NOMO-1 treated with dmso at 0.1 percent for 144 hours (cell line): ENCODE data around the gene SYT13.

Source experiments
- DNase-seq: peaks from one replicate; lab custom pipeline; 2025; ENCODE audit not compliant: unreplicated experiment; lab: John Stamatoyannopoulos, UW

SYT13 gene

DNA sequence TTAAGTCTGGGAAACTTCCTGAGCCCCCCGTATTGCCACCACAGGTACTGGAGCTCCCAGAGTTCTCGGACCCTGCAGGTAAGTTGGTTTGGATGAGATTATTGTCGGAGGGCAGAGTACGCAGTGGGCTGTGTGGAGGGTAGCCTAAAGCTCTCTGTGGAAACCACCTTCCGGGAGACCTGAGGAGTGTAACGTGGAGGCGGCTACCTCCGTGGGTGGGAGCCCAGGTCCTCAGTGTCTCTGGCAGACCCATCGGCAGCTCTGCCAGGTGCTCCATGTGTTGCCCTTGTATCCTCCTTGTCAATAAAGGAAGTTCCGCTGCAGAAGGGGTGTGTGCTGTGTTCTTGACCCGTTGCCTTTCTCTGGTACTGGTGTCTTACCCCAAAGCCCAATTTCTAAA is 61.4 kb downstream of the SYT13 start:
- no peak for DNase-seq

DNA sequence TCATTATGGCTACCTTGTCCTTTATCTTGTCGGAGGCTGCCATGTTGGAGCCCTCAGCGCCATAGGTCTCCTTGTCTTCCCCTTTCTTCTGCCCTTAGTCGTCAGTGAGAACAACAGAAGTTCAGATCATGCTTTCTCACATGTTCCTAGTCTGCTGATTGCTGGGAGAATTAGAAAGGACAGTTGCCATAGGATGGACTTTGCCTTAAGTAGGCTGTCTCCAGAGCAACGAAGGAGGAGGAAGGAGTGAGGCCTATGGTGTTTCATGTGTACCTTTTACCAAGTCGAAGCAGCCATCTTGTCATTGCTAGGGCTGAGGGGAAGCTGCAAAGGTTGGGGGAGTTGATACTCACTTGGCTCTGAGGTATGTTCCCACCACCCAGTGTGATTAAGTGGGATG is 62.6 kb downstream of the SYT13 start:
- DNase-seq, result no peak

DNA sequence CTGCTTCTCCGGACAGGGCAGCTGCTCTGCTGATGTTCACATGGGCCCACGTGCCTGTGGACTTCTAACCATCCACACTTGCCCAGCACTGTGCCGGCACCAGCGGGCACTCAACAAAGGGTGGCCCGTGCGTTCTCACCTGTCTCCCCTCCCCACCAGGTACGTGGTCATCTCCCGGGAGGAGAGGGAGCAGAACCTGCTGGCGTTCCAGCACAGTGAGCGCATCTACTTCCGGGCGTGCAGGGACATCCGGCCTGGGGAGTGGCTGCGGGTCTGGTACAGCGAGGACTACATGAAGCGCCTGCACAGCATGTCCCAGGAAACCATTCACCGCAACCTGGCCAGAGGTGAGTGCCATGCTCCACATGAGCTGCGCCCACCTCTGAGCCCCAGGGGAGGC is 66.7 kb downstream of the SYT13 start:
- no peak for DNase-seq

DNA sequence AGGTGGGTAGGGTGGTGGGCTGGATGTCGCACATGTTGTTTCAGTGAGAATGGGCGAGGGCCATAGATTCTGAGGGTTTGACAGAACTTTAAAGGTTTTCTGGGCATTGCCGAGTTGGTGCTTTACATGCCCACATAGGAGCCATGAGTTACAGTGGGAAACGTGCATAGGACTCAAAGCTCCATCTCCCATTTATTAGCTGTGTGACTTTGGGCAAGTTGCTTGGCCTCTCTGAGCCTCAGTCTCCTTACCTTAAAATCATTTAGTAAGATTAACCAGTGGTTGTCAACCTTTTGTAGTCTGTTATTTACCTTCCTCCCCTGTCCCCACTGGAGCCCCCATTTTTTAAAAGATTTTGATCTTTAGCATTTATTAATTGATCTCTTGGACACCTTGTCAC is 67.4 kb downstream of the SYT13 start:
- no peak for DNase-seq

DNA sequence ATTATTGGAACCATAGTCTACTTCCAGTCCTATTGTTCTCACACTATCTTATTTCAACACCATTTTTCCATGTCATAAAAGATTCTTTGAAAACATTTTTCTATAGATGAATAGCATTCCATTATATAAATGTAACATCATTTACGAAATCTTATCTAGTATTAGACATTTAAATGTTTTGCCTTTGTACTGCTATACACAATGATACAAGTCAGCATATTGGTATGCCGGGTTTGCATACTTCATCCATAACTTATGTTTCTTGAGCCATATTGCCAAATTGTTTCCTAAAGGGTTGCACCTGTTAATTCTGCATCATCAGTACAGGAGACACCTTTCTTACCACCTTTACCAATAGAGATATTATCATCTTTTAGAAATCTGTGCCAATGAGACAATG is 68.2 kb downstream of the SYT13 start:
- DNase-seq, result no peak

DNA sequence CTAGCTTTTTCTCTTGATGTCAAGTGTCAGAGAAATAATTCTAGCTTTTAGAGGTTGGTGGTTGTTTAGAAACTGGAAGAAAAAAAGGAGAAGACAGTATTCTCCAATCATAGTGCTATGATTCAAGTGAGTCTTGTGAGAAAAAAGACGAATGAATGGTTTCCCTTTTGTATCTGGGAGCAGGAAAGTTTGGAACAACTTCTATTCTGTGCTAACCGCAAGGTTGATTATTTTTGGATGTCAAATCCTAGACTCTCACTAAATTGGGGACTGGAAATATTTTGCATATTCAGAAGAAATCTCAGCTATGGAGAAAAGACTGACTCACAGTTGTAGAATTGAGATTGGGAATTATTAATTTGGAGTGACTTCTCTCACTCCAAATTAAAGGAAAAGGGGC is 69.2 kb downstream of the SYT13 start:
- no peak for DNase-seq

DNA sequence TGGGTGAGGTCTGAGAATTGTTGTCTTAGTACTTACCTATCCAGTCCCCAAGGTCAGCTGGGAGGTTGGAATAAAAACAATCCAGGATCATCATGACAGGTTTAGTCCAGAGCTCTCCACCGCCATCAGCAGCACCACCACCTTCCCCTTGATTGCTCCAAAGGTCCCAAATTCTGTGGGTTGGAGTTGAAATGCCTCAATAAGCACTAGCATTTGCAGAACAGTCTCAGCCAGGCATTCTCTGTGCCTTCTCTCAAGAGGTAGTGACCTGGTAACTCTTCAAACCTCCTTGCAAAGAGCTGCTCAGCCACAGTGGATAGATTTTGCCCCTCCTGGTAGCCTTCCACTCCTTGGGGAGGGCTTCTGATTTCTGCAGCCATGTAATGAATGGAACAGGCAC is 70.1 kb downstream of the SYT13 start:
- DNase-seq, result no peak

DNA sequence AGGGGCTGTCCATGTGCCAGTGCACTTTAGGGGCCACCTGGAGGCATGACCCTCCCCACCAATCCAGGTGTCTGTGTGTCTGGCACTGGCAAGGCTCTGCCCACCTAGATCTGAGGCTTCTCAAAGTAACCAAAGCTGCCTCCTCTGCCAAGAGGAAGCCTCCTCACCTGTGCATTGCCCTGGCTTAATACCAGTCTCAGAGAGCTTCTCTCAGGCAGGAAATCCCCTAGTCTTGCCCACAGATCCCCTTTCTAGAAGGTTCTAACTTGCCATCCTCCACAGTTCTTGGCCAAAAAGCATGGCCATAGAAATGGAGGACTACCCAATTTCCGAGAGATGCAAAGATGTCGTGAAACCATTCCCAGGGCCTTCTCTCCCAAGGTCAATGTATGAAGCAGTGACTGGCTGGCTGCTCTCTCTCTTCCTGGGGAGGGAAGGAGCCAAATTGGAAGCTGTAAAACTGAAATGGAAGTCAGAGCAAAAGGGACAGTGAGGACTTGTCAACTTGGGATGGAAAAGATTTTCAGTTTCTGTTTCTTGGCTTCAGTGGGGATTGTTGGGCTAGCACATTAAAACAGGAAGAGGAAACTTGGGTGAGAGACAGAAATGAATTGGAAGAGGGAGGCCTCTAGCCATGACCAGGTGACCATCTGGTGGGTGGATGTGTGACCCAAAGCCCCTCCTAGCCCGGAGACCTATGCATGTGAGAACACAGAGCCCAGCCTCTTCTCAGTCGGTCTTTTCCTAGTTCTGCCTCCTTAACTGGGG is 70.9 kb downstream of the SYT13 start:
- DNase-seq, result no peak

DNA sequence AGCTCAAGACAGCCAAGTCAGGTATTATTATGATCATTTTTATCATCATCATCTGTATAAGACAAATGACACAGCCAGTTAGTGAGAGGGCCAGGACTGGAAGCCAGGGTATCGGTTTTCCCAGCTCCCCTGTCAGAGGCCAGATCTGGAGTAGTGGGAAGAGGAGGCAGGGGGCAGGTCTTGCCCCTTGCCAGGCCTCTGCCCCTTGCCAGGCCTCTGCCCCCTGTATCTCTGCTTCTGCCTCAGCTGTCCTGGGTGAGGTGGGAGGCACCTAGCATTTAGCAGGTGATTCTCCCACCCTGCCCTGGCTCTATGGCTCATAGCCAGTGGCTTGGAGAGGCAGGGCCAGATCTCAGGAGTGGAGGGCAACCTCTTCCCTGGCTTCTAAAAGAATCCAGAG is 72.4 kb downstream of the SYT13 start:
- no peak for DNase-seq

DNA sequence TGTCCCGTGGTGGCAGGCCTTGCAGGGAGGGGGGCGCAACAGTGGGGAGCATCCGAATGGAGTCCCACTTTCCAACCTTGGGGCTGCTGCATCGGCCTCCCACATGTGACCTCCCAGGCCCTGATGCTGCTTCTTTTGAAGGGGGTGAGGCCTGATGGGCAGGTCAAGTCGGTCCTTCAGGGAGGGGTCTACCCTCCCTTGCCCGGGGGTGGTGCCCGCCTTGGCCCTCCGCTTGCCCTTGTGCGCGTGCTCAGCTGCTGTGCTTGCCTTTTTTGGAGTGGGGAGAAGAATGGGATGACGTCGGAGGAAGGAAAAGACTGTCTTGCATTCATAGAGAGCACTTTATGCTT is 72.8 kb downstream of the SYT13 start:
- DNase-seq, result no peak

DNA sequence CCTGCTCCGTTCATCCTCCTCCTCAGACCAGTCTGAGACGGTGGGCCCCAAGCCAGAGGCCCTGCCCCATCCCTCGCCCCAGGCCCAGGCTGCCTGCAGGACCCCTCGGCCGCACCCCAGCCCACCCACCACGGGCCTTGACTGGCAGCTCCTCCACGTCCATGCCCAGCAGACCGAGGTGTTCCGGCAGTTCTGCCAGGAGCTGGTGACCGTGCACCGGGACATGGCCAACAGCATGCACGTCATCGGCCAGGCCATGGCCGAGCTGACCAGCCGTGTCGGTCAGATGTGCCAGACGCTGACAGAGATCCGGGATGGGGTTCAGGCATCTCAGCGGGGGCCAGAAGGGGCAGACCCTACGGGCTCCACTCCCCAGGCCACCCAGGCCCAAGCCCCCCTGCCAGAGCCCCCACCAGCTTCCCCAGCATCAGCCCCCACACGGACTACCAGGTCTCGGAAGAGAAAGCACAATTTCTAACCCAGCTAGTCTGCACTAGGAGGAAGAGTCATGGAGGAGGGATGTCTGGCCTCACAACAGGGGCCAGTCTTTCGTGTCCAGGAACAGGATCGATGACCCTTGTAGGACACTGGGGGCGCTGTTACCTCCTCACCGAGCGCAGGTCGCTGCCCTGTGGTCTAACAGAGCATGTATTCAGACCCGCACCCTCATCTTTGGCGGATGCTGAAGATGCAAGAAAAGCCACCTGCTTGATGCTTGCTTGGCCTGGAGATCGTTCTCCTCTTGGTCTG is 73.4 kb downstream of the SYT13 start:
- DNase-seq, result no peak

DNA sequence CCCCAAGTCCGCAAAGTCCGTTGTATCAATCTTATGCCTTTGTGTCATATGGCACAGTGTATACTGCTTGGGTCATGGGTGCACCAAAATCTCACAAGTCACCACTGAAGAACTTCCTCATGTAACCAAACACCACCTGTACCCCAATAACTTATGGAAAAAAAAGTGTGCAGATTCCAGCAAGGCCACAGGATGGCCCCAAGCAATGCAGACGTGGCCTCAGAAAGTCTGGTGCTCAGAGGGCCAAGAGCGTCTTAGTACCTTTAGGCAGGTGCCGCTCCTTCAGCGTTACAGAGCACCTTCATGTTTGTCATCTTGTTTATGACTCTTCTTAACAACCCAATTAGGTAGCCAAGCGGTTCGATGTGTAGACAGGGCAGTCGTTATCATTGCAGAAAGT is 74.4 kb downstream of the SYT13 start:
- DNase-seq, result no peak

DNA sequence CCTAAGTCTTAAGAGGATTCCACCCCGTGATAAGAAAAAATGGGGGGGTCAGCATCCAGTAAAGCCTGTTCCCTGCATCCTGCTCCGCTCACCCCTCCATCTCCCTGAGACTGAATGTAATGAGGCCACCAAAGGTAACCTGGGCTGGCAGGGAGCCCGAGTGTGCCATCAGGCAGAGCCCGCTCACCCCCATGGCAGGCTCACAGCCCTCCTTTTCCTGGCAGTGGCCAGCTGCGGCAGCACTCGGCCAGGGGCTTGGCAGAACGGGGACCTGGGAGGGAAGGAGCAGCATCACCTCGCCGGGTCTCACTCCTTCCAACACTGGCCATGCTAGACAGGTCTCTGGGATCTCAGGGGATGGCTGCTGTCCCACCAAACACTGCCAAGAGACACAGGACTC is 75.3 kb downstream of the SYT13 start:
- DNase-seq, result no peak

DNA sequence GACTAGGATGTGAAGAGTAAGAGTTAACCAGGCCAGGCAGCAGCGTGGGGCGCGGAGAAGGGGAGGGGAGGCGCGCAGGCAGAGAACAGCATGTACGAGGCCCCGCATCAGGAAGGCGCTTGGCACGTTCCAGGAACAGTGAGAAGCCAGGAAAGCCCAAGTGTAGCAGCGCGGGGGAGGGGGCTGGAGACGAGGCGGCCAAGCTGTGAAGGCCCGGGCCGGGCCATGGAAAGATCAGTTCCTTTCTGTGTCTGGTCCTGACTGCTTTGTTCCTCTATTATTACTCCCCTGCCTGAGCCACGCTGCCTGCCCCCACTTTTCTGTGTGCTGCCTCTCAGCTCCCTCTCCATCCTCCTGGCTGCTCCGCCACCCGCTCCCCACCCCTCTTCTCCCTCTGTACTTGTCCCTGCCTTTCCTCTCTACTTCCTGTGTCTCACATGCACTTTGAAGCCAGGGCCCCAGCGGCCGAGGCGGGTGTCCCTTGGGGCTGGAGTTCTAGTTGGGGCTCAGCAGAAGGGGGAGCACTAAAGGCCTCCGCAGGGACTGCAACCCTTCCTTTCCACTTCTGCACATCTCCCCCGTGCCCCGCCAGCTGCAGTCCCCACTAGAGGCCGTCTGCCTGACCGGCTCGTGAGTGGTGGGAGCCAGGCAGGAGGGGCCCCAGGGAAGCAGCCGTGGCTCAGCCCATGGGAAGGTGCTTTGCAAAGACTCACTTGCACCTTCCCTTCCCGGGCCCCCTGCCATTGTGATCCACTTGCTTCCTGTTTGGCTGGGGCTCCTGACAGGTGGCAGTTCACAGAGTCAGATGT is 76.0 kb downstream of the SYT13 start:
- DNase-seq, result no peak

DNA sequence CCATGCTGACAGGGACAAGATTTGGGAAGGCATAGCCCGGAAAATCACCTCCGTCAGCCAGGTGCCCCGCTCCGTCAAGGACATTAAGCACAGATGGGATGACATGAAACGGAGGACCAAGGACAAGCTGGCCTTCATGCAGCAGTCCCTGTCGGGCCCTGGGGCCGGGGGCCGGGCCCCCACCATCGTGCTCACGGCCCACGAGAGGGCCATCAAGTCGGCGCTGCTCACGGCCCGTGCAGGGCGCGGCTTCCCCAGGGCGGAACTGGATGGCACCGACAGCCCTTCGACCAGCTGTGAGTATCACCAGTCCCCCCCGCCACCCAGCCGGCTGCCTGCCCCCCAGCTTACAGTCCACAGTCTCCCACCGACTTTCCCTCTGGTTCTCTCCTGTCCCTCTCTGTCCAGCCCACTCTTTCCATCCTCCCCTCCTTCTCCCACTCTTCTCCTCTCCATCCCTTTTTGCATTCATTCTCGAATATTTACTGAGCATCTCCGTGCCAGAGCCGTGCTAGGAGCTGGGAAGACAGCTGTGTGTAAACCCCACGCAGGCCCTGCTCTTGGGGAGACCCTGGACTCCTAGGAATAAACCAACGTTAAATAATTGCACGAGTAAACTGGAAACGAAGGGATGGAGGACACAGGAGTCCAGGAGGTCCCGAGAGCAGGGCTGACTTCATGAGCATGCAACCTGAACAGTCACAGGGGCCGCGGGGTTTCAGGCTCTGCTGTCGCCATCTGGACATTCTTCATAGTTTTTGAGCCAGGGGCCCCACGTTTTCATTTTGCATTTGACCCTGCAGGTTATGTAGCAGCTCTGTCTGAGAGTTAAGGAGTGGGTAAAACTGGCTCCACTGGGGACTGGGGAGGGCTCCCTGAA is 76.9 kb downstream of the SYT13 start:
- no peak for DNase-seq

DNA sequence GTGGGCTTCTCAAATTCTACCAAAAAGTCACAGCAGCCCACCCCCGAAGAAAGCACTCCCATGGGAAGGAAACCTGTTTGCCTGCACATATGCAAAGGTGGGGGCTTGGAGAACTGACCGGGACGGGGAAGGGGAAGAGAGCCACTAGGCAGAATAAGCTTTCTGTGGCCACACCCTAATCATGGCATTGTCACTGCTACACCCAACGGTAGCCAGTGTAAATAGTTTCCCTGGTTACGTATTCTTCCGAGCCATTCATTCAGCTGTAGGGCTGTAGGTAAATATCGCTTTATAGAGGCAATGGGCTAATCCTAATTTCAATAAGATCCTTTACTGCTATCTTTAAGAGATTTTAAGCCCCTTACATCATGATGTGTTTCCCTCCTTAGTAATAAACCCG is 78.0 kb downstream of the SYT13 start:
- no peak for DNase-seq

DNA sequence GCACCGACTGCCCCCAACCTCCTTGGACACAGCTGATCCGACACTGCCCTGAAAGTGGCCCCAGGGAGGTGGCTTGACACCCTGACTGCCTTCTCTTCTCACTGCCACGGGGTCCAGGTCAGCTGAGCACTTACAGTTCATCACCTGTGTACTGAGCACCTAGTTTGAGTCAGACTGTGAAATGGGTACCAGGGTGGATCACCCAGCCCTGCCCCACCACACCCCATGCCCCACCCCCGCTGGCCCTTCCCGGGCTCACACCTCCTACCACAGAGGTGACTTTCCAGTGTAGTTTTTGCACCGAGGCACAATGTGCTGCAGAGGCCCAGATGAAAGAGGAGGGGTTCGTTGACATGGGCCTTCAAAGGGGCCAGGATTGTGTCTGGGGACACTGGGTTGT is 80.2 kb downstream of the SYT13 start:
- DNase-seq, result no peak

DNA sequence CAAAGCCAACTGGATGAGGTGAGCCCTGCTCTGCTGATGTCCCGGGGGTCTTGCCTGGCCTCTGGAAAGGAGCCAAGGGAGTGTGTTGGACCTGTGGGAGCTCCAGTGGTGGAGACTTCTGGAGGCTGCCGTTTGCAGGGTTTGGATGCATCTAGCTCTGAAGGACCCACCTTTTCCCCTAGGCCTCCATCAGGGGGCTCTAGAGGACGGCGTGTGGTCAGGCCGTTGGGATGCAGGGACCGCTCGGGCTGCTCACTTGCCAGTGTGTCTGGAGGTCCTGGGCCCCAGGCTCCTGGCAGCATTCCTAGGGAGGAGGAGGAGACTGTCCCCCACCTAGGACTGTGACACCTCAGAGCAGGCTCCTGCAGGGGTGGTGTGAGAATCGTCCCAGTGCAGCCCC is 81.4 kb downstream of the SYT13 start:
- no peak for DNase-seq

DNA sequence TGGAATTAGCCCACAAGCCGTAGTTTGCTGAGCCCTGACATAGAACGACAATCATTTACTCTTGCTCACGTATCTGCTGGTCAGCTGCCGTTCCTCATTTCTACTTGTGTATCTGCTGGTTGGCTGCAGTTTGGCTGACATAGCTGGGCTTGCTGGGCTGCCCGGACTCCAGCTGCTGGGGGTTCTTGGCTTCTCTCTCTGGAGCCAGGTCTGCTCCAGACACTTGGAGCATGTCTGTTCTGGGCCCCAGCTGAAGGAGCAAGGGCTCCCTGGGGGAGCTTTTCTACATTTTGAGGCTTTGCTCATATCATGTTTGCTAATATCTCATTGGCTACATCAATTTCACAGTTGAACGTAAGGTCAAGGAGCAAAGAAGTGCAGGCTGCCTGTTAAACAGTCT is 92.4 kb downstream of the SYT13 start:
- no peak for DNase-seq
